ENCODE data around the gene CST9.

- TF ChIP-seq, protein P1, sequence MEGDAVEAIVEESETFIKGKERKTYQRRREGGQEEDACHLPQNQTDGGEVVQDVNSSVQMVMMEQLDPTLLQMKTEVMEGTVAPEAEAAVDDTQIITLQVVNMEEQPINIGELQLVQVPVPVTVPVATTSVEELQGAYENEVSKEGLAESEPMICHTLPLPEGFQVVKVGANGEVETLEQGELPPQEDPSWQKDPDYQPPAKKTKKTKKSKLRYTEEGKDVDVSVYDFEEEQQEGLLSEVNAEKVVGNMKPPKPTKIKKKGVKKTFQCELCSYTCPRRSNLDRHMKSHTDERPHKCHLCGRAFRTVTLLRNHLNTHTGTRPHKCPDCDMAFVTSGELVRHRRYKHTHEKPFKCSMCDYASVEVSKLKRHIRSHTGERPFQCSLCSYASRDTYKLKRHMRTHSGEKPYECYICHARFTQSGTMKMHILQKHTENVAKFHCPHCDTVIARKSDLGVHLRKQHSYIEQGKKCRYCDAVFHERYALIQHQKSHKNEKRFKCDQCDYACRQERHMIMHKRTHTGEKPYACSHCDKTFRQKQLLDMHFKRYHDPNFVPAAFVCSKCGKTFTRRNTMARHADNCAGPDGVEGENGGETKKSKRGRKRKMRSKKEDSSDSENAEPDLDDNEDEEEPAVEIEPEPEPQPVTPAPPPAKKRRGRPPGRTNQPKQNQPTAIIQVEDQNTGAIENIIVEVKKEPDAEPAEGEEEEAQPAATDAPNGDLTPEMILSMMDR (IDR thresholded peaks at IDR 0.05 in 4 of 5, conservative IDR thresholded peaks at IDR 0.05 in 1 of 5), result no peak
- TF ChIP-seq POLR2A (IDR thresholded peaks at IDR 0.05), result no peak
These were observed 23.4 kb downstream of the CST9 start for GRCh38 chr20:23582293-23582692.

Data from gastrocnemius medialis (tissue), 4 donors.